HEK293T (cell line): Measurements from ENCODE around the gene PRKCA.

Experiments used
- CTCF ChIA-PET: fragments of 350-600 bp; formaldehyde crosslinking; extraction: SDS; loops from one replicate; lab custom pipeline; 2021; ENCODE audit warnings: antibody characterized with exemption, inconsistent platforms; lab: Yijun Ruan, JAX
- POLR2A ChIA-PET: fragments of 350-600 bp; formaldehyde crosslinking; extraction: SDS; loops from one replicate; lab custom pipeline; 2020; ENCODE audit warnings: antibody characterized with exemption, inconsistent platforms; lab: Yijun Ruan, JAX
- DNase-seq: peaks from one replicate; pipeline ENCODE4 v3.0.0; 2012; ENCODE audit warnings: mixed read lengths; ENCODE audit errors: extremely low spot score
- ARNT ChIP-seq: fragments of 450-650 bp; IDR thresholded peaks from 2 replicates; pipeline ENCODE4 v1.6.1; 2017; ENCODE audit warnings: mild to moderate bottlenecking
- BHLHE40 ChIP-seq: fragments of 450-650 bp; IDR thresholded peaks from 2 replicates; pipeline ENCODE4 v1.6.1; 2016; ENCODE audit warnings: mild to moderate bottlenecking, moderate library complexity, borderline replicate concordance
- CTBP1 ChIP-seq: fragments of 450-650 bp; IDR thresholded peaks from 2 replicates; pipeline ENCODE4 v1.6.1; 2016; ENCODE audit warnings: borderline replicate concordance
- ELF4 ChIP-seq: fragments of 450-650 bp; IDR thresholded peaks from 2 replicates; pipeline ENCODE4 v1.6.1; 2017; ENCODE audit warnings: antibody characterized with exemption
- FOXA1 ChIP-seq: fragments of 450-650 bp; IDR thresholded peaks from 2 replicates; pipeline ENCODE4 v1.6.1; 2016; ENCODE audit warnings: mild to moderate bottlenecking
- FOXK2 ChIP-seq: fragments of 450-650 bp; IDR thresholded peaks from 2 replicates; pipeline ENCODE4 v1.6.1; 2016; ENCODE audit warnings: mild to moderate bottlenecking
- FOXM1 ChIP-seq: fragments of 450-650 bp; IDR thresholded peaks from 2 replicates; pipeline ENCODE4 v1.6.1; 2017; ENCODE audit warnings: mild to moderate bottlenecking, borderline replicate concordance
- HDGF ChIP-seq: fragments of 450-650 bp; IDR thresholded peaks from 2 replicates; pipeline ENCODE4 v1.6.1; 2017; ENCODE audit warnings: antibody characterized with exemption, borderline replicate concordance
- L3MBTL2 ChIP-seq: fragments of 450-650 bp; conservative IDR thresholded peaks from 2 replicates; pipeline ENCODE4 v1.6.1; 2016; ENCODE audit warnings: mild to moderate bottlenecking
- LEF1 ChIP-seq: fragments of 450-650 bp; IDR thresholded peaks from 2 replicates; pipeline ENCODE4 v1.6.1; 2017; ENCODE audit warnings: mild to moderate bottlenecking, borderline replicate concordance
- NFRKB ChIP-seq: fragments of 450-650 bp; IDR thresholded peaks from 2 replicates; pipeline ENCODE4 v1.6.1; 2016; ENCODE audit warnings: mild to moderate bottlenecking, moderate library complexity
- PKNOX1 ChIP-seq: fragments of 450-650 bp; IDR thresholded peaks from 2 replicates; pipeline ENCODE4 v1.6.1; 2016
- SP1 ChIP-seq: fragments of 450-650 bp; IDR thresholded peaks from 2 replicates; pipeline ENCODE4 v1.6.1; 2017
- SUZ12 ChIP-seq: fragments of 450-650 bp; IDR thresholded peaks from 2 replicates; pipeline ENCODE4 v1.6.1; 2016; ENCODE audit warnings: mild to moderate bottlenecking
- TARDBP ChIP-seq: fragments of 450-650 bp; IDR thresholded peaks from 2 replicates; pipeline ENCODE4 v1.6.1; 2016
- ZNF384 ChIP-seq: fragments of 450-650 bp; IDR thresholded peaks from 2 replicates; pipeline ENCODE4 v1.6.1; 2016

PRKCA gene

GRCh38 chr17:66579556-66579955 is 277.1 kb downstream of the PRKCA start:
- CTCF ChIA-PET, result no interaction called here
- DNase-seq, result no peak

GRCh38 chr17:66580184-66580955 is 278.0 kb downstream of the PRKCA start:
- CTCF ChIA-PET, result no interaction called here
- POLR2A ChIA-PET, result no interaction called here
- no peak for DNase-seq
- TF ChIP-seq L3MBTL2 (no peak), HDGF (no peak), FOXK2 (no peak), FOXA1 (no peak), SP1 (no peak), TARDBP (no peak), ELF4 (no peak), FOXM1 (no peak), PKNOX1 (no peak), ARNT (no peak), CTBP1 (no peak), LEF1 (no peak), ZNF384 (no peak), NFRKB (no peak), BHLHE40 (no peak), SUZ12 (no peak)

More at GRCh38 chr17:66579556-66579955, 277.1 kb downstream of the PRKCA start:
- POLR2A ChIA-PET, result no interaction called here
- TF ChIP-seq HDGF, result no peak
- no peak for TF ChIP-seq NFRKB
- TF ChIP-seq PKNOX1, result no peak
- TF ChIP-seq LEF1, result no peak
- no peak for TF ChIP-seq FOXK2
- no peak for TF ChIP-seq FOXA1
- no peak for TF ChIP-seq SP1
- no peak for TF ChIP-seq ZNF384
- TF ChIP-seq SUZ12, result no peak
- no peak for TF ChIP-seq TARDBP
- TF ChIP-seq ELF4, result no peak
- TF ChIP-seq ARNT, result no peak
- TF ChIP-seq FOXM1, result no peak
- TF ChIP-seq CTBP1, result no peak

GRCh38 chr17:66580956-66581391 is 278.6 kb downstream of the PRKCA start:
- TF ChIP-seq FOXM1, result no peak
- TF ChIP-seq ARNT, result no peak
- TF ChIP-seq ZNF384, result no peak
- TF ChIP-seq NFRKB, result no peak
- TF ChIP-seq PKNOX1, result no peak
- no peak for TF ChIP-seq SP1
- TF ChIP-seq LEF1, result no peak
- TF ChIP-seq ELF4, result no peak
- no peak for TF ChIP-seq L3MBTL2
- POLR2A ChIA-PET, result no interaction called here
- DNase-seq, result no peak
- CTCF ChIA-PET, result no interaction called here

GRCh38 chr17:66582373-66583111 is 280.1 kb downstream of the PRKCA start:
- no peak for DNase-seq
- CTCF ChIA-PET, result no interaction called here
- TF ChIP-seq HDGF, result no peak
- no peak for TF ChIP-seq L3MBTL2
- no peak for TF ChIP-seq ZNF384
- no peak for TF ChIP-seq FOXA1
- TF ChIP-seq BHLHE40, result no peak
- TF ChIP-seq FOXM1, result no peak
- no peak for TF ChIP-seq TARDBP
- TF ChIP-seq SUZ12, result no peak
- no peak for TF ChIP-seq PKNOX1
- TF ChIP-seq ARNT, result no peak
- POLR2A ChIA-PET, result no interaction called here

- no peak for TF ChIP-seq BHLHE40
- no peak for TF ChIP-seq FOXA1
- TF ChIP-seq CTBP1, result no peak
- TF ChIP-seq L3MBTL2, result no peak
- TF ChIP-seq FOXK2, result no peak
- TF ChIP-seq ZNF384, result no peak
- no peak for TF ChIP-seq NFRKB
- no peak for TF ChIP-seq PKNOX1
- TF ChIP-seq LEF1, result no peak
- no peak for TF ChIP-seq FOXM1
- no peak for TF ChIP-seq ARNT
- TF ChIP-seq SUZ12, result no peak
- TF ChIP-seq TARDBP, result no peak
- no peak for TF ChIP-seq ELF4
- TF ChIP-seq HDGF, result no peak
- CTCF ChIA-PET, result no interaction called here
- POLR2A ChIA-PET, result no interaction called here
- DNase-seq, result no peak
Measured at GRCh38 chr17:66583112-66583748, 280.8 kb downstream of the PRKCA start.
